A549 (cell line): Measurements from ENCODE around the gene NRXN2. TPM values are rescaled to one million over a fixed set of nuclear protein-coding genes. Genes with fewer than 3 reads are reported as not detected.

Experiments used
- ATAC-seq, 2 experiments: fragments of 200-7000 bp in 1 of 2; fragments of >200 bp in 1 of 2; cut with Nextera tagmentation in 1 of 2; cut with Tn5 transposase in 1 of 2; 3 replicates each; pipeline versions ENCODE4 v1.8.0 to v1.9.1; 2018 to 2020; ENCODE audit warnings: mild to moderate bottlenecking in 1 of 2, moderate library complexity in 1 of 2
- CTCF ChIA-PET: fragments of 300-600 bp; sonication (Branson Sonifier 250); formaldehyde crosslinking; extraction: SDS; loops from one replicate; lab custom pipeline; 2021; ENCODE audit warnings: antibody characterized with exemption, inconsistent platforms; lab: Yijun Ruan, JAX
- POLR2A ChIA-PET: fragments of 350-600 bp; formaldehyde crosslinking; extraction: SDS; loops from one replicate; lab custom pipeline; 2021; ENCODE audit warnings: antibody characterized with exemption, inconsistent platforms; lab: Yijun Ruan, JAX
- DNase-seq, 2 experiments: peaks; one replicate each; pipeline versions ENCODE4 v3.0.0 to v3.0.0-alpha.2; 2011 to 2016; ENCODE audit warnings: low read depth in 1 of 2, low spot score in 1 of 2
- FAIRE-seq: peaks from 2 replicates; lab custom pipeline; 2011; peaks lifted over from hg19 to GRCh38; lab: Jason Lieb, UNC
- H3K27ac ChIP-seq, 2 experiments: fragments of >200 bp; sonication (Bioruptor Twin); formaldehyde crosslinking; 3 replicates each; pipeline ENCODE4 v1.5.1; 2016 to 2017
- H3K4me1 ChIP-seq: fragments of >200 bp; sonication (Bioruptor Twin); formaldehyde crosslinking; 3 replicates; pipeline ENCODE4 v1.6.1; 2016
- H3K4me2 ChIP-seq: fragments of >200 bp; sonication (Bioruptor Twin); formaldehyde crosslinking; 3 replicates; pipeline ENCODE4 v1.6.1; 2016
- H3K4me3 ChIP-seq: fragments of >200 bp; sonication (Bioruptor Twin); formaldehyde crosslinking; 3 replicates; pipeline ENCODE4 v1.5.1; 2016
- H3K9me3 ChIP-seq: fragments of >200 bp; sonication (Bioruptor Twin); formaldehyde crosslinking; 3 replicates; pipeline ENCODE4 v1.6.1; 2016
- BCL3 ChIP-seq: fragments of >200 bp; sonication (Bioruptor Twin); formaldehyde crosslinking; IDR thresholded peaks from 3 replicates; pipeline ENCODE4 v1.6.1; 2016
- CEBPB ChIP-seq, 2 experiments: fragments of >200 bp in 1 of 2; sonication (Bioruptor Twin) in 1 of 2; formaldehyde crosslinking in 1 of 2; IDR thresholded peaks; 2 replicates each; pipeline ENCODE4 v1.6.1; 2012 to 2016
- CTCF ChIP-seq: fragments of >200 bp; sonication (Bioruptor Twin); formaldehyde crosslinking; IDR thresholded peaks from 3 replicates; pipeline ENCODE4 v1.5.1; 2016
- E2F6 ChIP-seq: IDR thresholded peaks from 2 replicates; pipeline ENCODE4 v1.6.1; 2012; ENCODE audit warnings: low read depth, borderline replicate concordance
- EHF ChIP-seq: fragments of 250-450 bp; sonication (Bioruptor Pico); IDR thresholded peaks from 2 replicates; pipeline ENCODE4 v1.5.0; 2020; ENCODE audit warnings: mild to moderate bottlenecking
- EHMT2 ChIP-seq: fragments of 200-600 bp; sonication (generic); IDR thresholded peaks from 2 replicates; pipeline ENCODE4 v1.6.1; 2016; ENCODE audit warnings: antibody characterized with exemption, low read depth, mild to moderate bottlenecking, moderate library complexity
- EP300 ChIP-seq, 2 experiments: fragments of >200 bp; sonication (Bioruptor Twin); formaldehyde crosslinking; IDR thresholded peaks; 2 replicates in 1 of 2; 3 replicates in 1 of 2; pipeline ENCODE4 v1.6.1; 2016 to 2017
- ESRRA ChIP-seq: fragments of 150-350 bp; IDR thresholded peaks from 2 replicates; pipeline ENCODE4 v1.6.1; 2014; ENCODE audit warnings: mild to moderate bottlenecking, low read length, borderline replicate concordance
- FOSL2 ChIP-seq, 2 experiments: fragments of 450-650 bp in 1 of 2; fragments of >200 bp in 1 of 2; sonication (Bioruptor Twin) in 1 of 2; formaldehyde crosslinking; IDR thresholded peaks; 2 replicates each; pipeline versions ENCODE4 v1.5.0 to v1.6.1; 2016 to 2020; ENCODE audit warnings: mild to moderate bottlenecking in 1 of 2, moderate library complexity in 1 of 2
- GATA3 ChIP-seq: IDR thresholded peaks from 2 replicates; pipeline ENCODE4 v1.6.1; 2012; ENCODE audit warnings: borderline replicate concordance
- HDAC2 ChIP-seq: fragments of 200-600 bp; sonication (generic); IDR thresholded peaks from 2 replicates; pipeline ENCODE4 v1.6.1; 2016
- HMGXB4 ChIP-seq: fragments of 250-450 bp; sonication (Bioruptor Pico); IDR thresholded peaks from 2 replicates; pipeline ENCODE4 v1.5.0; 2021; ENCODE audit warnings: mild to moderate bottlenecking, moderate library complexity, borderline replicate concordance
- HOXA7 ChIP-seq: fragments of 250-450 bp; sonication (Bioruptor Pico); IDR thresholded peaks from 2 replicates; pipeline ENCODE4 v1.5.0; 2020; ENCODE audit warnings: mild to moderate bottlenecking, moderate library complexity
- HOXB5 ChIP-seq: fragments of 250-450 bp; sonication (Bioruptor Pico); IDR thresholded peaks from 2 replicates; pipeline ENCODE4 v1.5.0; 2020; ENCODE audit warnings: mild to moderate bottlenecking, moderate library complexity
- MAX ChIP-seq: IDR thresholded peaks from 2 replicates; pipeline ENCODE4 v1.6.1; 2012
- MYC ChIP-seq: IDR thresholded peaks from 2 replicates; pipeline ENCODE4 v1.6.1; 2012; ENCODE audit warnings: mild to moderate bottlenecking, inconsistent platforms, low read length, improper control_type of control experiment, borderline replicate concordance
- NFE2L2 ChIP-seq: fragments of 150-350 bp; conservative IDR thresholded peaks from 2 replicates; pipeline ENCODE4 v1.6.1; 2014; ENCODE audit warnings: low read length
- NR3C1 ChIP-seq: fragments of >200 bp; sonication (Bioruptor Twin); formaldehyde crosslinking; IDR thresholded peaks from 3 replicates; pipeline ENCODE4 v1.6.1; 2017
- PBX3 ChIP-seq: IDR thresholded peaks from 2 replicates; pipeline ENCODE4 v1.6.1; 2012
- RAD21 ChIP-seq, 2 experiments: fragments of >200 bp in 1 of 2; sonication (Bioruptor Twin) in 1 of 2; formaldehyde crosslinking in 1 of 2; IDR thresholded peaks in 1 of 2; conservative IDR thresholded peaks in 1 of 2; 2 replicates in 1 of 2; 3 replicates in 1 of 2; pipeline ENCODE4 v1.6.1; 2012 to 2018; ENCODE audit warnings: inconsistent platforms in 1 of 2
- RCOR1 ChIP-seq: fragments of 150-350 bp; IDR thresholded peaks from 2 replicates; pipeline ENCODE4 v1.6.1; 2014; ENCODE audit warnings: antibody characterized with exemption, low read length, low read depth
- RFX5 ChIP-seq: fragments of 450-650 bp; IDR thresholded peaks from 2 replicates; pipeline ENCODE4 v1.7.1; 2014; ENCODE audit warnings: antibody characterized with exemption, mild to moderate bottlenecking, moderate library complexity
- ZFP36 ChIP-seq: fragments of 450-650 bp; IDR thresholded peaks from 2 replicates; pipeline ENCODE4 v1.6.1; 2014; ENCODE audit warnings: borderline replicate concordance; ENCODE audit not compliant: partially characterized antibody
- WGBS: methylation state at CpG from one replicate; pipeline ENCODE4 v1.1.6; 2017; ENCODE audit errors: missing lambda C conversion rate; 5-methylcytosine and 5-hydroxymethylcytosine counted together
- polyA plus RNA-seq, 4 experiments: library from polyadenylated mRNA; depleted of rRNA in 3 of 4; stranded (reverse); fragments of >200 nt; fragmentation: RNase III in 1 of 4; extraction: RNeasy Plus Mini Kit Qiagen cat#74134 plus additional on column Dnase treatment in 1 of 4; gene quantifications; 2 replicates in 3 of 4; 3 replicates in 1 of 4; pipeline ENCODE4 v1.2.3, GENCODE V29; 2011 to 2017

NRXN2 gene
- polyA plus RNA-seq, 2 of the 4 experiments (the other 2 are of a cell fraction) = 0.04 TPM; not detected in 1

- no peak for FAIRE-seq
- WGBS = 86% methylated on average over 24 of the region's 55 CpGs
- no peak for DNase-seq
- H3K27ac ChIP-seq = no peak overlapping the region
- no peak for ATAC-seq
- H3K9me3 ChIP-seq = no peaks in the 10 kb centered on the region
- TF ChIP-seq NR3C1 (no peak), EHF (CRISPR knock-in tag) (no peak), MAX (no peak), GATA3 (no peak), ZFP36 (no peak), FOSL2 (IDR thresholded peaks at IDR 0.05) (no peak), FOSL2 (CRISPR knock-in tag; IDR thresholded peaks at IDR 0.05) (no peak), CEBPB (IDR thresholded peaks at IDR 0.05) (no peak), RFX5 (no peak), NFE2L2 (no peak), PBX3 (no peak), ESRRA (no peak), CTCF (no peak), HMGXB4 (no peak), BCL3 (no peak), E2F6 (no peak), RAD21 (conservative IDR thresholded peaks at IDR 0.05 in 1 of 2, IDR thresholded peaks at IDR 0.05 in 1 of 2) (no peak)
- TF ChIP-seq, all 56 proteins: peak for 0
- ChIA-PET CTCF (no interaction called here), POLR2A (no interaction called here)
- Histone ChIP-seq H3K4me1 (no peaks in the 10 kb centered on the region), H3K4me3 (no peak overlapping the region), H3K4me2 (no peak overlapping the region)
Observed at GRCh38 chr11:64607381-64607985, 115.5 kb downstream of the NRXN2 start.

- H3K27ac ChIP-seq = no peak overlapping the region
- FAIRE-seq (no peak), DNase-seq (no peak), ATAC-seq (no peak)
- no peak for TF ChIP-seq HDAC2
- TF ChIP-seq MYC = no peak
- TF ChIP-seq HOXA7 (CRISPR knock-in tag) = no peak
- TF ChIP-seq RCOR1 = no peak
- TF ChIP-seq EHMT2 = no peak
- TF ChIP-seq EP300 (IDR thresholded peaks at IDR 0.05) = no peak
- no peak for TF ChIP-seq ESRRA
- TF ChIP-seq HOXB5 (CRISPR knock-in tag) = no peak
- no peak for TF ChIP-seq GATA3
- 81% methylated on average over 19 of the region's 23 CpGs for WGBS
- H3K4me1 ChIP-seq = no peaks in the 10 kb centered on the region
- no peaks in the 10 kb centered on the region for H3K9me3 ChIP-seq
- no peak overlapping the region for H3K4me2 ChIP-seq
- no peak overlapping the region for H3K4me3 ChIP-seq
- CTCF ChIA-PET = no interaction called here
- POLR2A ChIA-PET = no interaction called here
Observed at GRCh38 chr11:64606796-64607380, 116.1 kb downstream of the NRXN2 start.
